ENCODE data around the gene MED13L.

Gene MED13L

GRCh38 chr12:116233669-116234068 is 43.8 kb downstream of the MED13L start:
- ChIA-PET POLR2A (interaction anchor here (0.7 kb wide), 1 partner anchor 33 kb away, joined by 3 read pairs; no protein-coding TSS in a partner anchor), CTCF (no interaction called here)
- no peak for DNase-seq (ENCODE audit: extremely low spot score)
- no peak for TF ChIP-seq TARDBP (IDR thresholded peaks at IDR 0.05)
- TF ChIP-seq PKNOX1 (IDR thresholded peaks at IDR 0.05) = peak; percentile 39; the same call in 1 of the 2 replicates

GRCh38 chr12:116227811-116228210 is 49.7 kb downstream of the MED13L start:
- CTCF ChIA-PET = interaction anchor here (0.6 kb wide), 1 partner anchor 21 kb away, joined by 4 read pairs; no protein-coding TSS in a partner anchor
- no peak for TF ChIP-seq TARDBP (IDR thresholded peaks at IDR 0.05)
- TF ChIP-seq FOXA1 (IDR thresholded peaks at IDR 0.05) = no peak
- TF ChIP-seq LEF1 (IDR thresholded peaks at IDR 0.05; ENCODE audit: borderline replicate concordance) = no peak
- no peak for TF ChIP-seq L3MBTL2 (conservative IDR thresholded peaks at IDR 0.05)
- no peak for TF ChIP-seq SUZ12 (IDR thresholded peaks at IDR 0.05)
- no peak for TF ChIP-seq FOXK2 (IDR thresholded peaks at IDR 0.05)
- TF ChIP-seq NFRKB (IDR thresholded peaks at IDR 0.05) = no peak
- TF ChIP-seq BHLHE40 (IDR thresholded peaks at IDR 0.05; ENCODE audit: borderline replicate concordance) = no peak
- TF ChIP-seq ELF4 (IDR thresholded peaks at IDR 0.05) = no peak
- no peak for TF ChIP-seq CTBP1 (IDR thresholded peaks at IDR 0.05; ENCODE audit: borderline replicate concordance)
- no peak for TF ChIP-seq ARNT (IDR thresholded peaks at IDR 0.05)
- no peak for TF ChIP-seq FOXM1 (IDR thresholded peaks at IDR 0.05; ENCODE audit: borderline replicate concordance)
- no peak for TF ChIP-seq HDGF (IDR thresholded peaks at IDR 0.05; ENCODE audit: borderline replicate concordance)
- no peak for TF ChIP-seq ZNF384 (IDR thresholded peaks at IDR 0.05)
- TF ChIP-seq PKNOX1 (IDR thresholded peaks at IDR 0.05) = no peak
- POLR2A ChIA-PET = no interaction called here
- no peak for DNase-seq (ENCODE audit: extremely low spot score)

GRCh38 chr12:116226026-116226425 is 51.5 kb downstream of the MED13L start:
- TF ChIP-seq ELF4 (IDR thresholded peaks at IDR 0.05) (no peak), ZNF384 (IDR thresholded peaks at IDR 0.05) (no peak), PKNOX1 (IDR thresholded peaks at IDR 0.05) (no peak), NFRKB (IDR thresholded peaks at IDR 0.05) (no peak), FOXA1 (IDR thresholded peaks at IDR 0.05) (no peak), BHLHE40 (IDR thresholded peaks at IDR 0.05; ENCODE audit: borderline replicate concordance) (no peak), L3MBTL2 (conservative IDR thresholded peaks at IDR 0.05) (no peak), FOXK2 (IDR thresholded peaks at IDR 0.05) (no peak), ARNT (IDR thresholded peaks at IDR 0.05) (no peak), TARDBP (IDR thresholded peaks at IDR 0.05) (no peak), SUZ12 (IDR thresholded peaks at IDR 0.05) (no peak), LEF1 (IDR thresholded peaks at IDR 0.05; ENCODE audit: borderline replicate concordance) (no peak), HDGF (IDR thresholded peaks at IDR 0.05; ENCODE audit: borderline replicate concordance) (no peak), SP1 (IDR thresholded peaks at IDR 0.05) (no peak), FOXM1 (IDR thresholded peaks at IDR 0.05; ENCODE audit: borderline replicate concordance) (no peak), CTBP1 (IDR thresholded peaks at IDR 0.05; ENCODE audit: borderline replicate concordance) (no peak)
- CTCF ChIA-PET = no interaction called here
- POLR2A ChIA-PET = no interaction called here
- DNase-seq (ENCODE audit: extremely low spot score) = no peak

- DNase-seq (ENCODE audit: extremely low spot score) = no peak
- no peak for TF ChIP-seq FOXA1 (IDR thresholded peaks at IDR 0.05)
- TF ChIP-seq LEF1 (IDR thresholded peaks at IDR 0.05; ENCODE audit: borderline replicate concordance) = no peak
- no peak for TF ChIP-seq SUZ12 (IDR thresholded peaks at IDR 0.05)
- no peak for TF ChIP-seq FOXM1 (IDR thresholded peaks at IDR 0.05; ENCODE audit: borderline replicate concordance)
- TF ChIP-seq FOXK2 (IDR thresholded peaks at IDR 0.05) = no peak
- TF ChIP-seq L3MBTL2 (conservative IDR thresholded peaks at IDR 0.05) = no peak
- no peak for TF ChIP-seq ELF4 (IDR thresholded peaks at IDR 0.05)
- TF ChIP-seq PKNOX1 (IDR thresholded peaks at IDR 0.05) = no peak
- TF ChIP-seq SP1 (IDR thresholded peaks at IDR 0.05) = no peak
- TF ChIP-seq TARDBP (IDR thresholded peaks at IDR 0.05) = no peak
- TF ChIP-seq ZNF384 (IDR thresholded peaks at IDR 0.05) = no peak
- TF ChIP-seq BHLHE40 (IDR thresholded peaks at IDR 0.05; ENCODE audit: borderline replicate concordance) = no peak
- POLR2A ChIA-PET = no interaction called here
- CTCF ChIA-PET = no interaction called here
Measured at GRCh38 chr12:116222358-116222757, 55.1 kb downstream of the MED13L start.

- ChIA-PET CTCF (interaction anchor here (0.7 kb wide), 1 partner anchor 50 kb away, joined by 3 read pairs; no protein-coding TSS in a partner anchor), POLR2A (no interaction called here)
- TF ChIP-seq LEF1 (IDR thresholded peaks at IDR 0.05; ENCODE audit: borderline replicate concordance) (no peak), HDGF (IDR thresholded peaks at IDR 0.05; ENCODE audit: borderline replicate concordance) (no peak), FOXM1 (IDR thresholded peaks at IDR 0.05; ENCODE audit: borderline replicate concordance) (no peak), SP1 (IDR thresholded peaks at IDR 0.05) (no peak), ZNF384 (IDR thresholded peaks at IDR 0.05) (no peak), PKNOX1 (IDR thresholded peaks at IDR 0.05) (no peak), BHLHE40 (IDR thresholded peaks at IDR 0.05; ENCODE audit: borderline replicate concordance) (no peak), TARDBP (IDR thresholded peaks at IDR 0.05) (no peak), NFRKB (IDR thresholded peaks at IDR 0.05) (no peak), FOXA1 (IDR thresholded peaks at IDR 0.05) (no peak), SUZ12 (IDR thresholded peaks at IDR 0.05) (no peak), ELF4 (IDR thresholded peaks at IDR 0.05) (no peak), CTBP1 (IDR thresholded peaks at IDR 0.05; ENCODE audit: borderline replicate concordance) (no peak), L3MBTL2 (conservative IDR thresholded peaks at IDR 0.05) (no peak), ARNT (IDR thresholded peaks at IDR 0.05) (no peak), FOXK2 (IDR thresholded peaks at IDR 0.05) (no peak)
Measured at GRCh38 chr12:116220756-116221155, 56.7 kb downstream of the MED13L start.

More at GRCh38 chr12:116220756-116221155, 56.7 kb downstream of the MED13L start:
- DNase-seq (ENCODE audit: extremely low spot score) = no peak

Measured in HEK293T (cell line).